ENCODE results near the gene NEMF.

GRCh38 chr14:49857427-49858003 lies 4.9 kb upstream of the NEMF start:
- TF ChIP-seq POLR2A (IDR thresholded peaks at IDR 0.05) (no peak), CTCF (IDR thresholded peaks at IDR 0.05) (no peak)

Measured in right lobe of liver (tissue), 4 donors.